GM10248 (cell line): ENCODE data around the gene PLA2G6.
"Not testable (repeated sequence)": the region's sequence is repeated elsewhere in the genome, so short reads cannot be mapped to it uniquely, and the experiment has no call there.

ENCODE experiments used
- CTCF ChIA-PET: fragments of 300-600 bp; sonication (Branson Sonifier 250); formaldehyde crosslinking; extraction: SDS; loops from one replicate; lab custom pipeline; 2021; ENCODE audit warnings: antibody characterized with exemption; lab: Yijun Ruan, JAX
- POLR2A ChIA-PET: fragments of 350-650 bp; sonication (Branson Sonifier 250); formaldehyde crosslinking; extraction: SDS; loops from one replicate; lab custom pipeline; 2020; ENCODE audit warnings: antibody characterized with exemption; lab: Yijun Ruan, JAX
- DNase-seq: peaks from one replicate; pipeline ENCODE4 v3.0.0; 2012; ENCODE audit errors: extremely low spot score
- CTCF ChIP-seq: IDR thresholded peaks from 2 replicates; pipeline ENCODE4 v1.5.1; 2012; ENCODE audit warnings: mild to moderate bottlenecking, low read depth; ENCODE audit errors: extremely low read depth, missing control alignments, control extremely low read depth

PLA2G6 gene

GRCh38 chr22:38163844-38164550 is 17.6 kb downstream of the PLA2G6 start:
- no peak for TF ChIP-seq CTCF
- DNase-seq, result no peak
- CTCF ChIA-PET, result interaction anchor here (0.9 to 1.4 kb wide), 2 partner anchors 25 to 49 kb away, joined by 3 to 5 read pairs; no protein-coding TSS in a partner anchor
- POLR2A ChIA-PET, result interaction anchor here (0.5 kb wide), 1 partner anchor 294 kb away, joined by 5 read pairs; no protein-coding TSS in a partner anchor

GRCh38 chr22:38162881-38163843 is 18.5 kb downstream of the PLA2G6 start:
- no peak for TF ChIP-seq CTCF
- ChIA-PET POLR2A (interaction anchor here (0.6 kb wide), 1 partner anchor 12 kb away, joined by 4 read pairs; no protein-coding TSS in a partner anchor), CTCF (interaction anchor here (1.4 kb wide), 1 partner anchor 48 kb away, joined by 5 read pairs; no protein-coding TSS in a partner anchor)
- DNase-seq, result no peak

GRCh38 chr22:38155703-38156102 is 25.9 kb downstream of the PLA2G6 start:
- ChIA-PET CTCF (no interaction called here), POLR2A (no interaction called here)
- no peak for DNase-seq
- TF ChIP-seq CTCF, result no peak

- DNase-seq, POLR2A ChIA-PET: not testable (repeated sequence)
- CTCF ChIA-PET, result interaction anchor here (0.7 kb wide), 1 partner anchor 40 kb away, joined by 4 read pairs; no protein-coding TSS in a partner anchor
Measured at GRCh38 chr22:38154563-38154915, 27.1 kb downstream of the PLA2G6 start.

- ChIA-PET POLR2A (no interaction called here), CTCF (no interaction called here)
- TF ChIP-seq CTCF, result no peak
- no peak for DNase-seq
Measured at GRCh38 chr22:38153821-38154562, 27.6 kb downstream of the PLA2G6 start.

- TF ChIP-seq CTCF, result no peak
- CTCF ChIA-PET, result interaction anchor here (0.7 to 1.7 kb wide), 5 partner anchors 10 to 99 kb away, joined by 3 to 10 read pairs (median 4); no protein-coding TSS in a partner anchor
- no peak for DNase-seq
- POLR2A ChIA-PET, result interaction anchor here (0.7 kb wide), 1 partner anchor 12 kb away, joined by 4 read pairs; no protein-coding TSS in a partner anchor
Measured at GRCh38 chr22:38151126-38151500, 30.5 kb downstream of the PLA2G6 start.
